ENCODE results near the gene S1PR2.
"Not testable (repeated sequence)": the region's sequence is repeated elsewhere in the genome, so short reads cannot be mapped to it uniquely, and the experiment has no call there.

Gene S1PR2

GRCh38 chr19:10184636-10185035, 46.5 kb downstream of the S1PR2 start:
- DNase-seq (ENCODE audit: low spot score), result no peak
- TF ChIP-seq CTCF (IDR thresholded peaks at IDR 0.05; ENCODE audit: borderline replicate concordance, control extremely low read depth, extremely low read depth, insufficient read depth, missing control alignments), result no peak
- in situ Hi-C loops (cut with MboI; ENCODE audit: low sequenced_read_pairs, unreplicated experiment), result no loop called here

- in situ Hi-C loops (cut with MboI; ENCODE audit: low sequenced_read_pairs, unreplicated experiment), result no loop called here
- no peak for DNase-seq (ENCODE audit: low spot score)
Observed at GRCh38 chr19:10183926-10184325, 47.2 kb downstream of the S1PR2 start.

GRCh38 chr19:10182847-10183246, 48.3 kb downstream of the S1PR2 start:
- no peak for TF ChIP-seq CTCF (IDR thresholded peaks at IDR 0.05; ENCODE audit: borderline replicate concordance, control extremely low read depth, extremely low read depth, insufficient read depth, missing control alignments)
- in situ Hi-C loops (cut with MboI; ENCODE audit: low sequenced_read_pairs, unreplicated experiment), result no loop called here

More at GRCh38 chr19:10183926-10184325, 47.2 kb downstream of the S1PR2 start:
- TF ChIP-seq CTCF (IDR thresholded peaks at IDR 0.05; ENCODE audit: borderline replicate concordance, control extremely low read depth, extremely low read depth, insufficient read depth, missing control alignments), result no peak

GRCh38 chr19:10182076-10182475, 49.1 kb downstream of the S1PR2 start:
- DNase-seq (ENCODE audit: low spot score), result no peak
- in situ Hi-C loops (cut with MboI; ENCODE audit: low sequenced_read_pairs, unreplicated experiment), result no loop called here
- TF ChIP-seq CTCF (IDR thresholded peaks at IDR 0.05; ENCODE audit: borderline replicate concordance, control extremely low read depth, extremely low read depth, insufficient read depth, missing control alignments), result no peak

More at GRCh38 chr19:10182847-10183246, 48.3 kb downstream of the S1PR2 start:
- DNase-seq (ENCODE audit: low spot score), result no peak

GRCh38 chr19:10180459-10180858, 50.7 kb downstream of the S1PR2 start:
- in situ Hi-C loops (cut with MboI; ENCODE audit: low sequenced_read_pairs, unreplicated experiment), result no loop called here
- no peak for DNase-seq (ENCODE audit: low spot score)
- no peak for TF ChIP-seq CTCF (IDR thresholded peaks at IDR 0.05; ENCODE audit: borderline replicate concordance, control extremely low read depth, extremely low read depth, insufficient read depth, missing control alignments)

GRCh38 chr19:10180024-10180423, 51.1 kb downstream of the S1PR2 start:
- in situ Hi-C loops (cut with MboI; ENCODE audit: low sequenced_read_pairs, unreplicated experiment); DNase-seq (ENCODE audit: low spot score): not testable (repeated sequence)

GRCh38 chr19:10173527-10173926, 57.6 kb downstream of the S1PR2 start:
- no peak for DNase-seq (ENCODE audit: low spot score)
- in situ Hi-C loops (cut with MboI; ENCODE audit: low sequenced_read_pairs, unreplicated experiment), result no loop called here
- TF ChIP-seq CTCF (IDR thresholded peaks at IDR 0.05; ENCODE audit: borderline replicate concordance, control extremely low read depth, extremely low read depth, insufficient read depth, missing control alignments), result no peak

Measured in GM13976 (cell line).